Measurements from ENCODE around the gene PTPRG. TPM values are rescaled to one million over a fixed set of nuclear protein-coding genes. Genes with fewer than 3 reads are reported as not detected.

PTPRG gene
- total RNA-seq, 2 experiments from 2014 or later, result 0.03 to 0.05 TPM

GRCh38 chr3:61862614-61863289 is 301.4 kb downstream of the PTPRG start:
- DNase-seq (no peak), ATAC-seq (ENCODE audit: poor library complexity) (no peak)
- ChIA-PET CTCF (interaction anchor here (0.7 kb wide), 1 partner anchor 14 kb away, joined by 3 read pairs; no protein-coding TSS in a partner anchor), POLR2A (no interaction called here)
- no peaks in the 10 kb centered on the region for H3K4me1 Mint-ChIP-seq (ENCODE audit: low read depth)
- H3K9me3 Mint-ChIP-seq, result no peaks in the 10 kb centered on the region
- H3K4me3 ChIP-seq (ENCODE audit: low read length), result no peak overlapping the region
- H3K27ac ChIP-seq (ENCODE audit: low read depth in 1 of 2, low read length in 2 of 2), result no peak overlapping the region
- no peak overlapping the region for H3K27ac Mint-ChIP-seq
- H3K36me3 Mint-ChIP-seq (ENCODE audit: low read depth), result no peaks in the 10 kb centered on the region
- H3K27me3 ChIP-seq (ENCODE audit: control insufficient read depth in 1 of 2, insufficient read depth in 2 of 2, low read length in 2 of 2), result no peaks in the 10 kb centered on the region
- no peaks in the 10 kb centered on the region for H3K36me3 ChIP-seq (ENCODE audit: insufficient read depth, low read length)
- intact Hi-C loops (cut with DNase I, micrococcal nuclease), result no loop called here
- no peaks in the 10 kb centered on the region for H3K4me1 ChIP-seq (ENCODE audit: insufficient read depth, low read length)
- no peak for TF ChIP-seq CTCF (IDR thresholded peaks at IDR 0.05)
- H3K27me3 Mint-ChIP-seq, result peaks cover 4% of the 10 kb centered on the region
- no peaks in the 10 kb centered on the region for H3K9me3 ChIP-seq (ENCODE audit: control insufficient read depth in 1 of 2, insufficient read depth in 1 of 2, low read length in 2 of 2)
- no peak overlapping the region for H3K4me3 Mint-ChIP-seq

GRCh38 chr3:61863579-61863978 is 302.2 kb downstream of the PTPRG start:
- no peaks in the 10 kb centered on the region for H3K27me3 ChIP-seq (ENCODE audit: control insufficient read depth in 1 of 2, insufficient read depth in 2 of 2, low read length in 2 of 2)
- H3K4me3 ChIP-seq (ENCODE audit: low read length), result no peak overlapping the region
- no peaks in the 10 kb centered on the region for H3K4me1 ChIP-seq (ENCODE audit: insufficient read depth, low read length)
- peaks cover 0 to 3% of the 10 kb centered on the region in 2 experiments for H3K9me3 ChIP-seq (ENCODE audit: control insufficient read depth in 1 of 2, insufficient read depth in 1 of 2, low read length in 2 of 2)
- intact Hi-C loops (cut with DNase I, micrococcal nuclease), result no loop called here
- ChIA-PET POLR2A (no interaction called here), CTCF (no interaction called here)
- ATAC-seq (ENCODE audit: poor library complexity), result no peak
- H3K9me3 Mint-ChIP-seq, result no peaks in the 10 kb centered on the region
- peaks cover 4% of the 10 kb centered on the region for H3K27me3 Mint-ChIP-seq
- TF ChIP-seq CTCF (IDR thresholded peaks at IDR 0.05), result no peak
- no peak overlapping the region for H3K27ac Mint-ChIP-seq
- no peaks in the 10 kb centered on the region for H3K36me3 ChIP-seq (ENCODE audit: insufficient read depth, low read length)
- H3K4me1 Mint-ChIP-seq (ENCODE audit: low read depth), result no peaks in the 10 kb centered on the region
- no peak overlapping the region for H3K4me3 Mint-ChIP-seq
- DNase-seq, result no peak
- no peaks in the 10 kb centered on the region for H3K36me3 Mint-ChIP-seq (ENCODE audit: low read depth)
- no peak overlapping the region for H3K27ac ChIP-seq (ENCODE audit: low read depth in 1 of 2, low read length in 2 of 2)

- Mint-ChIP-seq H3K27ac (no peak overlapping the region), H3K36me3 (ENCODE audit: low read depth) (no peaks in the 10 kb centered on the region), H3K4me3 (no peak overlapping the region), H3K27me3 (peaks cover 4% of the 10 kb centered on the region), H3K9me3 (no peaks in the 10 kb centered on the region), H3K4me1 (ENCODE audit: low read depth) (no peaks in the 10 kb centered on the region)
- no peak overlapping the region for H3K27ac ChIP-seq (ENCODE audit: low read depth in 1 of 2, low read length in 2 of 2)
- DNase-seq, result no peak
- no peak overlapping the region for H3K4me3 ChIP-seq (ENCODE audit: low read length)
- intact Hi-C loops (cut with DNase I, micrococcal nuclease), result no loop called here
- POLR2A ChIA-PET, result no interaction called here
- H3K36me3 ChIP-seq (ENCODE audit: insufficient read depth, low read length), result no peaks in the 10 kb centered on the region
- no peaks in the 10 kb centered on the region for H3K4me1 ChIP-seq (ENCODE audit: insufficient read depth, low read length)
- peaks cover 0 to 3% of the 10 kb centered on the region in 2 experiments for H3K9me3 ChIP-seq (ENCODE audit: control insufficient read depth in 1 of 2, insufficient read depth in 1 of 2, low read length in 2 of 2)
- no peak for TF ChIP-seq CTCF (IDR thresholded peaks at IDR 0.05)
- ATAC-seq (ENCODE audit: poor library complexity), result no peak
- CTCF ChIA-PET, result no interaction called here
- H3K27me3 ChIP-seq (ENCODE audit: control insufficient read depth in 1 of 2, insufficient read depth in 2 of 2, low read length in 2 of 2), result no peaks in the 10 kb centered on the region
Measured at GRCh38 chr3:61864886-61865285, 303.5 kb downstream of the PTPRG start.

All from CD4-positive, alpha-beta T cell (primary cell).